HG02852 (cell line): Measurements from ENCODE around the gene MLST8.
"Not testable (repeated sequence)": the region's sequence is repeated elsewhere in the genome, so short reads cannot be mapped to it uniquely, and the experiment has no call there.

Source experiments
- ATAC-seq: cut with Tn5 transposase; IDR thresholded peaks from one replicate; pipeline ENCODE4 v1.9.1; 2021; ENCODE audit warnings: mild to moderate bottlenecking, moderate library complexity; ENCODE audit not compliant: unreplicated experiment

The MLST8 gene

GRCh38 chr16:2244301-2244700 lies 39.0 kb downstream of the MLST8 start:
- no peak for ATAC-seq

GRCh38 chr16:2244926-2245795 lies 39.9 kb downstream of the MLST8 start:
- no peak for ATAC-seq

- ATAC-seq, result no peak
Measured at GRCh38 chr16:2246301-2246885, 41.1 kb downstream of the MLST8 start.

GRCh38 chr16:2250652-2251295 lies 45.5 kb downstream of the MLST8 start:
- no peak for ATAC-seq

GRCh38 chr16:2251296-2252111 lies 46.2 kb downstream of the MLST8 start, which contains the start of gene ECI1:
ECI1 (minus strand) TSS chr16:2251587; CDS start chr16:2251566, 21 bp downstream.
- ATAC-seq, result peak; percentile 92

- ATAC-seq, result no peak
Measured at GRCh38 chr16:2252806-2253148, 47.5 kb downstream of the MLST8 start.

- no peak for ATAC-seq
Measured at GRCh38 chr16:2253293-2253692, 48.0 kb downstream of the MLST8 start.

GRCh38 chr16:2256531-2257140 lies 51.4 kb downstream of the MLST8 start:
- ATAC-seq, result no peak

- ATAC-seq, result no peak
Measured at GRCh38 chr16:2257726-2258125, 52.5 kb downstream of the MLST8 start.

GRCh38 chr16:2258530-2258929 lies 53.3 kb downstream of the MLST8 start:
- not testable (repeated sequence) for ATAC-seq
